GM19025 (cell line): Measurements from ENCODE around the gene COLEC11.

Experiments
- ATAC-seq: cut with Tn5 transposase; IDR thresholded peaks from one replicate; pipeline ENCODE4 v1.9.1; 2021; ENCODE audit warnings: mild to moderate bottlenecking, low read depth, moderate library complexity; ENCODE audit not compliant: unreplicated experiment

COLEC11 gene

GRCh38 chr2:3584608-3585260, 10.2 kb upstream of the COLEC11 start:
- no peak for ATAC-seq

GRCh38 chr2:3585261-3586109, 9.4 kb upstream of the COLEC11 start:
- no peak for ATAC-seq

- no peak for ATAC-seq
These were observed 8.7 kb upstream of the COLEC11 start for GRCh38 chr2:3586220-3586619.

GRCh38 chr2:3587021-3587420, 7.9 kb upstream of the COLEC11 start:
- no peak for ATAC-seq

GRCh38 chr2:3587432-3587831, 7.5 kb upstream of the COLEC11 start:
- ATAC-seq = no peak

GRCh38 chr2:3588084-3588483, 6.8 kb upstream of the COLEC11 start:
- no peak for ATAC-seq

- ATAC-seq = no peak
These were observed 5.8 kb upstream of the COLEC11 start for GRCh38 chr2:3589086-3589485.

- ATAC-seq = no peak
These were observed 492 bp downstream of the COLEC11 start for GRCh38 chr2:3595404-3595803.

GRCh38 chr2:3595985-3596384, 1.1 kb downstream of the COLEC11 start:
- ATAC-seq = peak; percentile 80

GRCh38 chr2:3596901-3597417, 2.0 kb downstream of the COLEC11 start:
- no peak for ATAC-seq

GRCh38 chr2:3597567-3597966, 2.7 kb downstream of the COLEC11 start:
- ATAC-seq = no peak

GRCh38 chr2:3598197-3598910, 3.4 kb downstream of the COLEC11 start:
- no peak for ATAC-seq

GRCh38 chr2:3598912-3599854, 4.3 kb downstream of the COLEC11 start:
- ATAC-seq = no peak

- ATAC-seq = no peak
These were observed 5.4 kb downstream of the COLEC11 start for GRCh38 chr2:3600256-3600855.

GRCh38 chr2:3601561-3602271, 6.8 kb downstream of the COLEC11 start:
- ATAC-seq = no peak

GRCh38 chr2:3602553-3603339, 7.8 kb downstream of the COLEC11 start:
- no peak for ATAC-seq

GRCh38 chr2:3603536-3604206, 8.8 kb downstream of the COLEC11 start:
- ATAC-seq = no peak
